ENCODE measurements around the gene NUP98.

GRCh38 chr11:3815845-3816244, 18.5 kb upstream of the NUP98 start:
- TF ChIP-seq BHLHE40 (IDR thresholded peaks at IDR 0.05; ENCODE audit: low read length) (no peak), ZNF616 (CRISPR knock-in tag; IDR thresholded peaks at IDR 0.05; ENCODE audit: low read depth) (no peak), CTCF (CRISPR knock-in tag; IDR thresholded peaks at IDR 0.05) (no peak), MXD3 (CRISPR knock-in tag; IDR thresholded peaks at IDR 0.05) (no peak), ZNF83 (CRISPR knock-in tag; IDR thresholded peaks at IDR 0.05; ENCODE audit: borderline replicate concordance) (no peak), RFXAP (CRISPR knock-in tag; IDR thresholded peaks at IDR 0.05; ENCODE audit: borderline replicate concordance) (no peak), EP300 (IDR thresholded peaks at IDR 0.05; ENCODE audit: low read depth in 2 of 2, low read length in 2 of 2) (no peak), EP300 (CRISPR knock-in tag; IDR thresholded peaks at IDR 0.05; ENCODE audit: borderline replicate concordance) (no peak), ZBTB43 (CRISPR knock-in tag; conservative IDR thresholded peaks at IDR 0.05) (no peak), PRDM10 (CRISPR knock-in tag; IDR thresholded peaks at IDR 0.05; ENCODE audit: low read depth) (no peak)
